Activated CD8-positive, alpha-beta memory T cell treated with anti-CD3 and anti-CD28 coated beads, Interleukin-2, amount 10 ng/mL, durations not matched to agents 7 days and 5 days (primary cell): ENCODE data around the gene FAM136A. TPM values are rescaled to one million over a fixed set of nuclear protein-coding genes. Genes with fewer than 3 reads are reported as not detected.
"Not testable (repeated sequence)": the region's sequence is repeated elsewhere in the genome, so short reads cannot be mapped to it uniquely, and the experiment has no call there.

Experiments
- ATAC-seq: fragments of 150-1000 bp; cut with Tn5 transposase; one replicate; pipeline ENCODE4 v1.10.0; 2021; ENCODE audit warnings: moderate library complexity
- CTCF ChIA-PET: fragments of 350-600 bp; sonication (Branson Sonifier 250); formaldehyde crosslinking; loops from one replicate; lab custom pipeline; 2021; ENCODE audit warnings: antibody characterized with exemption; lab: Charles Lee
- DNase-seq: peaks from one replicate; pipeline ENCODE4 v3.0.0-alpha.2; 2020
- H3K27ac Mint-ChIP-seq: one replicate; pipeline ENCODE4 v1.8.0; 2021; ENCODE audit warnings: mild to moderate bottlenecking, mixed read lengths
- H3K27me3 Mint-ChIP-seq: one replicate; pipeline ENCODE4 v1.8.0; 2021; ENCODE audit warnings: mixed read lengths
- H3K36me3 Mint-ChIP-seq: one replicate; pipeline ENCODE4 v1.8.0; 2021; ENCODE audit warnings: mild to moderate bottlenecking, mixed read lengths
- H3K4me1 Mint-ChIP-seq: one replicate; pipeline ENCODE4 v1.8.0; 2021; ENCODE audit warnings: mixed read lengths
- H3K4me3 Mint-ChIP-seq: one replicate; pipeline ENCODE4 v1.8.0; 2021; ENCODE audit warnings: mild to moderate bottlenecking, moderate library complexity, mixed read lengths
- H3K9me3 Mint-ChIP-seq: one replicate; pipeline ENCODE4 v1.8.0; 2022; ENCODE audit warnings: low read depth, mixed read lengths
- total RNA-seq, 2 experiments: library from RNA; stranded (reverse); gene quantifications; one replicate each; pipeline ENCODE4 v1.2.3, GENCODE V29; 2021

The FAM136A gene
- total RNA-seq, 2 experiments from 2014 or later = 39.7 to 50.2 TPM

- Mint-ChIP-seq H3K27me3 (peaks cover 20% of the 10 kb centered on the region), H3K9me3 (no peaks in the 10 kb centered on the region), H3K4me3 (no peak overlapping the region), H3K4me1 (no peaks in the 10 kb centered on the region), H3K36me3 (no peaks in the 10 kb centered on the region), H3K27ac (no peak overlapping the region)
- DNase-seq (no peak), ATAC-seq (no peak)
- CTCF ChIA-PET = interaction anchor here (1.9 kb wide), 1 partner anchor 20 kb away, joined by 7 read pairs; the partner anchor contains the start of gene FAM136A
Observed at GRCh38 chr2:70322518-70322917, 20.7 kb upstream of the FAM136A start.

- H3K9me3 Mint-ChIP-seq = no peaks in the 10 kb centered on the region
- CTCF ChIA-PET = no interaction called here
- no peak for ATAC-seq
- no peaks in the 10 kb centered on the region for H3K36me3 Mint-ChIP-seq
- no peaks in the 10 kb centered on the region for H3K4me1 Mint-ChIP-seq
- H3K4me3 Mint-ChIP-seq = no peak overlapping the region
- no peak overlapping the region for H3K27ac Mint-ChIP-seq
- DNase-seq = no peak
- H3K27me3 Mint-ChIP-seq = peaks cover 16% of the 10 kb centered on the region
Observed at GRCh38 chr2:70321370-70321769, 19.5 kb upstream of the FAM136A start.

DNA sequence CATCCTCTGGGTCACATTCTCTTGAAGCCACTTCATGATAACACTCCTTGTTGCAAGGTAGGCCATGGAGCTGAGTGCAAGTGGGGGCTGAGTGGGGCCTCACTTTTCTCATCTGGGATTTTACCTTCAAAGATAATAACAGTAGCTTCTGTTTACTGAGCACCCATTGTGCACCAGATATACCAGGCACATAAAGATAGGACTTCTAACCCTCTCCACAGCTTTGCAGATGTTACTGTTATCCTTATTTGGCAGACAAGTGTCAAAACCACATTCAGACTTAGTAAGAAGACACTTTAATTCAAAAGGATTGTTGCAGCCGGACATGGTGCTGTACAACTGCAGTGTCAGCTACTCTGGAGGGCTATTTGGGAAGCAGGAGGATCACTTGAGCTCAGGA lies 12.8 kb upstream of the FAM136A start:
- H3K4me1 Mint-ChIP-seq = peaks cover 4% of the 10 kb centered on the region
- H3K36me3 Mint-ChIP-seq = no peaks in the 10 kb centered on the region
- H3K4me3 Mint-ChIP-seq = no peak overlapping the region
- no peak overlapping the region for H3K27ac Mint-ChIP-seq
- ATAC-seq (no peak), DNase-seq (no peak)
- H3K27me3 Mint-ChIP-seq = peaks cover 10% of the 10 kb centered on the region
- no peaks in the 10 kb centered on the region for H3K9me3 Mint-ChIP-seq
- CTCF ChIA-PET = interaction anchor here (5.1 kb wide), 1 partner anchor 11 kb away, joined by 18 read pairs; no protein-coding TSS in a partner anchor

DNA sequence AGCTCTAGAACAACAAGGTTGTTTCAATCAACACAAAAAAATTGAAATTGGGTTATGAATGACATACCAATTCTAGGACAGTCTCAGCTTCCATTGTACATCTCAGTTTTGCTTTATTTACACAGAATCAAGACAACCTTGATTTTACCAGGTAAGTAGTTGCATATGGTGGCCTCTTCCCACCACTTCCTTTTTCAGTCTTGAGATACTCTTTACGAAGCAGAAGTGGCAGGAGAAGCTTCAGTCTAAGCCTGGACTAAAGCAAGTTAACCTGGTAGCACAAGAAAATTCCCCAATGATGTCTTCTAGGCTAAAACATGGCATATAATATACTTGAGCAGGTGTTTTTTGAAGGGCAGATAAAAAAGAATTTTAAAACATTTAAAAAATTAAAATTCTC lies 10.7 kb upstream of the FAM136A start:
- Mint-ChIP-seq H3K4me3 (no peak overlapping the region), H3K4me1 (peaks cover 4% of the 10 kb centered on the region), H3K27me3 (peaks cover 9% of the 10 kb centered on the region), H3K9me3 (no peaks in the 10 kb centered on the region), H3K27ac (no peak overlapping the region), H3K36me3 (no peaks in the 10 kb centered on the region)
- ATAC-seq = no peak
- CTCF ChIA-PET = interaction anchor here (0.7 to 5.1 kb wide), 3 partner anchors 8 to 81 kb away, joined by 3 to 18 read pairs (median 6); no protein-coding TSS in a partner anchor
- DNase-seq = no peak

- CTCF ChIA-PET = interaction anchor here (1.4 kb wide), 1 partner anchor 10 kb away, joined by 6 read pairs; the partner anchor contains the start of gene FAM136A
- Mint-ChIP-seq H3K4me1 (peaks cover 4% of the 10 kb centered on the region), H3K9me3 (no peaks in the 10 kb centered on the region), H3K36me3 (no peaks in the 10 kb centered on the region), H3K27me3 (peaks cover 7% of the 10 kb centered on the region), H3K27ac (no peak overlapping the region), H3K4me3 (no peak overlapping the region)
- ATAC-seq = no peak
- DNase-seq = no peak
Observed at GRCh38 chr2:70310899-70311298, 9.0 kb upstream of the FAM136A start.

GRCh38 chr2:70305531-70305930 lies 3.7 kb upstream of the FAM136A start:
- Mint-ChIP-seq H3K4me1 (peaks cover 20% of the 10 kb centered on the region), H3K27ac (no peak overlapping the region), H3K4me3 (no peak overlapping the region), H3K36me3 (peaks cover 6% of the 10 kb centered on the region), H3K27me3 (peaks cover 3% of the 10 kb centered on the region), H3K9me3 (no peaks in the 10 kb centered on the region)
- DNase-seq = no peak
- no peak for ATAC-seq
- CTCF ChIA-PET = interaction anchor here (0.7 to 4.8 kb wide), 11 partner anchors 12 to 393 kb away, joined by 3 to 74 read pairs (median 6); partner anchors contain the start of gene SNRPG

GRCh38 chr2:70304498-70304897 lies 2.6 kb upstream of the FAM136A start:
- peaks cover 24% of the 10 kb centered on the region for H3K4me1 Mint-ChIP-seq
- no peaks in the 10 kb centered on the region for H3K27me3 Mint-ChIP-seq
- H3K36me3 Mint-ChIP-seq = peaks cover 12% of the 10 kb centered on the region
- ATAC-seq = no peak
- H3K9me3 Mint-ChIP-seq = no peaks in the 10 kb centered on the region
- CTCF ChIA-PET = interaction anchor here (0.6 to 4.8 kb wide), 34 partner anchors 10 to 867 kb away, joined by 3 to 74 read pairs (median 4); partner anchors contain the start of genes ADD2, NFU1 and SNRPG
- DNase-seq = no peak
- H3K27ac Mint-ChIP-seq = no peak overlapping the region
- H3K4me3 Mint-ChIP-seq = no peak overlapping the region

DNA sequence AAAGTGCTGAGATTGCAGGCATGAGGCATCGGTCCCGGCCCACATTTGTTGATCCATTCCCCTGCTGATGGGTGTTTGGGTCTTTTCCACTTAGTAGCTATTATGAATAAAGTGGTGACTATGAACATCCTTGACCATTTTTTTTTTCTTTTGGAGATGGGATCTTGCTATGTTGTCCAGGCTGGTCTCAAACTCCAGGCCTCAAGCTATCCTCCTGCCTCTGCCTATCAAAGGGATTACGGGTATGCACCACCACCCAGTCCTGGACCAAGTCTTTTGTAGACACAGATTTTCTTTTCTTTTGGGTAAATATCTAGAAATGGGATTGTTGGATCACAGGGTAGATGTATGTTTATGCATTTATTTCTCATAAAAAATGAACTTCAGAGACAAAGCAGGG lies 1.3 kb upstream of the FAM136A start:
- DNase-seq (no peak), ATAC-seq (no peak)
- H3K4me1 Mint-ChIP-seq = peaks cover 31% of the 10 kb centered on the region
- CTCF ChIA-PET = interaction anchor here (0.7 to 4.8 kb wide), 23 partner anchors 9 to 921 kb away, joined by 3 to 74 read pairs (median 7); partner anchors contain the start of genes ADD2, C2orf42, MXD1 and PCYOX1
- H3K36me3 Mint-ChIP-seq = peaks cover 21% of the 10 kb centered on the region
- no peaks in the 10 kb centered on the region for H3K27me3 Mint-ChIP-seq
- no peak overlapping the region for H3K4me3 Mint-ChIP-seq
- H3K27ac Mint-ChIP-seq = no peak overlapping the region
- H3K9me3 Mint-ChIP-seq = no peaks in the 10 kb centered on the region

GRCh38 chr2:70302195-70302546 lies 304 bp upstream of the FAM136A start:
- ATAC-seq, DNase-seq, H3K9me3 Mint-ChIP-seq, H3K27ac Mint-ChIP-seq, H3K27me3 Mint-ChIP-seq: not testable (repeated sequence)
- Mint-ChIP-seq H3K4me1 (peaks cover 32% of the 10 kb centered on the region), H3K4me3 (peak overlapping the region; percentile 86), H3K36me3 (peaks cover 23% of the 10 kb centered on the region)
- CTCF ChIA-PET = interaction anchor here (0.6 to 4.8 kb wide), 22 partner anchors 8 to 671 kb away, joined by 3 to 74 read pairs (median 6); partner anchors contain the start of genes C2orf42, PCYOX1 and SNRPG

- CTCF ChIA-PET = interaction anchor here (1.1 to 4.8 kb wide), 11 partner anchors 7 to 576 kb away, joined by 3 to 36 read pairs (median 4); partner anchors contain the start of genes C2orf42 and SNRPG
- peak overlapping the region; percentile 95 for H3K27ac Mint-ChIP-seq
- H3K9me3 Mint-ChIP-seq = no peaks in the 10 kb centered on the region
- peaks cover 42% of the 10 kb centered on the region for H3K4me1 Mint-ChIP-seq
- peak overlapping the region; percentile 86 for H3K4me3 Mint-ChIP-seq
- H3K27me3 Mint-ChIP-seq = no peaks in the 10 kb centered on the region
- DNase-seq = no peak
- ATAC-seq = no peak
- peaks cover 29% of the 10 kb centered on the region for H3K36me3 Mint-ChIP-seq
Observed at GRCh38 chr2:70300771-70301343, 1.0 kb downstream of the FAM136A start.

GRCh38 chr2:70297828-70298227 lies 4.0 kb downstream of the FAM136A start:
- Mint-ChIP-seq H3K36me3 (peaks cover 29% of the 10 kb centered on the region), H3K4me1 (peaks cover 41% of the 10 kb centered on the region)
- H3K27me3 Mint-ChIP-seq, CTCF ChIA-PET, H3K9me3 Mint-ChIP-seq, H3K27ac Mint-ChIP-seq, ATAC-seq, DNase-seq, H3K4me3 Mint-ChIP-seq: not testable (repeated sequence)

- ATAC-seq (no peak), DNase-seq (no peak)
- Mint-ChIP-seq H3K4me3 (no peak overlapping the region), H3K36me3 (peaks cover 69% of the 10 kb centered on the region), H3K27me3 (no peaks in the 10 kb centered on the region), H3K4me1 (peaks cover 37% of the 10 kb centered on the region), H3K27ac (peak overlapping the region; percentile 30), H3K9me3 (no peaks in the 10 kb centered on the region)
- CTCF ChIA-PET = interaction anchor here (1.7 kb wide), 1 partner anchor 34 kb away, joined by 3 read pairs; no protein-coding TSS in a partner anchor
Observed at GRCh38 chr2:70283500-70284191, 18.2 kb downstream of the FAM136A start.

DNA sequence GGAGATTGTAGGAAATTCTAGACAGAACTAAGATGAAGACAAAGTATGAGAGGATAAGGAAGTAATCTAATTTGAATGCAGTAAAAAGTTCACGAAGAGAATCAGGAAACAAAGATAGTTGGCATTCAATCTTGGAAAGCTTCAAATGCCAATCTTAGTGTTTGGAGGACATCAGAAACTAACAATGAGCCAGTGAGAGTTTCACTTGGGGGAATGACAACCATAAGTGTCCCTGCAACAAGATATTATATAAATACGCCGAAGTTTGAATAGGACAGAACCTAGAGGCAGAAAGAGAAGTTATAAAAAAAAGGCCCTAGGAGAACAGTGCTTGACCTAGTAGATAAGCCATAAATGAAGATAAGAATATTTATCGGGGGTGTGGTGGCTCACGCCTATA lies 19.4 kb downstream of the FAM136A start:
- H3K9me3 Mint-ChIP-seq = no peaks in the 10 kb centered on the region
- ATAC-seq (no peak), DNase-seq (no peak)
- H3K4me1 Mint-ChIP-seq = peaks cover 32% of the 10 kb centered on the region
- no peaks in the 10 kb centered on the region for H3K27me3 Mint-ChIP-seq
- no peak overlapping the region for H3K4me3 Mint-ChIP-seq
- CTCF ChIA-PET = interaction anchor here (0.9 kb wide), 1 partner anchor 11 kb away, joined by 3 read pairs; the partner anchor contains the start of gene SNRPG
- peaks cover 65% of the 10 kb centered on the region for H3K36me3 Mint-ChIP-seq
- H3K27ac Mint-ChIP-seq = no peak overlapping the region
